Endothelial cell of umbilical vein (primary cell): Measurements from ENCODE around the gene RPS24. TPM values are rescaled to one million over a fixed set of nuclear protein-coding genes. Genes with fewer than 3 reads are reported as not detected.

Experiments used
- BruUV-seq: library from RNA; stranded (reverse); fragments of 400-500 nt; replicated peaks from 2 replicates; lab custom pipeline; 2021; lab: Mats Ljungman, UMichigan
- CTCF ChIA-PET: fragments of 300-600, 350-600 bp; sonication (Branson Sonifier 250); formaldehyde crosslinking; loops from one replicate; lab custom pipeline; 2021; ENCODE audit warnings: antibody characterized with exemption, inconsistent platforms; lab: Charles Lee
- POLR2A ChIA-PET: fragments of 300-600, 350-600 bp; sonication (Branson Sonifier 250); formaldehyde crosslinking; loops from one replicate; lab custom pipeline; 2021; ENCODE audit warnings: antibody characterized with exemption, inconsistent platforms; lab: Charles Lee
- DNase-seq: peaks from one replicate; pipeline ENCODE4 v3.0.0-alpha.2; 2011; ENCODE audit warnings: low read depth, low spot score
- FAIRE-seq: peaks from 2 replicates; lab custom pipeline; 2011; peaks lifted over from hg19 to GRCh38; lab: Jason Lieb, UNC
- H2AFZ ChIP-seq: 2 replicates; pipeline ENCODE4 v1.6.0; 2012; ENCODE audit warnings: low read depth, low read length, control low read depth, inconsistent platforms
- H3K27ac ChIP-seq: 2 replicates; pipeline ENCODE4 v1.5.1; 2011; ENCODE audit warnings: low read depth, mild to moderate bottlenecking, control low read depth, low read length, moderate library complexity; ENCODE audit not compliant: insufficient read depth
- H3K27me3 ChIP-seq, 2 experiments: 2 replicates each; pipeline versions ENCODE4 v1.6.0 to v1.6.1; 2011; ENCODE audit warnings: low read length in 2 of 2, mixed read lengths in 1 of 2; ENCODE audit not compliant: control insufficient read depth in 2 of 2, insufficient read depth in 2 of 2
- H3K36me3 ChIP-seq, 2 experiments: 2 replicates in 1 of 2; 3 replicates in 1 of 2; pipeline ENCODE4 v1.5.1; 2011; ENCODE audit warnings: low read length in 2 of 2, mild to moderate bottlenecking in 1 of 2, moderate library complexity in 1 of 2; ENCODE audit not compliant: control insufficient read depth in 2 of 2, insufficient read depth in 2 of 2; ENCODE audit errors: extremely low read depth in 1 of 2
- H3K4me1 ChIP-seq: 3 replicates; pipeline ENCODE4 v1.5.1; 2011; ENCODE audit warnings: mild to moderate bottlenecking, low read length; ENCODE audit not compliant: control insufficient read depth, insufficient read depth; ENCODE audit errors: extremely low read depth
- H3K4me2 ChIP-seq: 2 replicates; pipeline ENCODE4 v1.6.1; 2011; ENCODE audit warnings: low read length, control low read depth, mixed read lengths; ENCODE audit not compliant: insufficient read depth
- H3K4me3 ChIP-seq, 3 experiments: fragments of 200-600 bp in 1 of 3; sonication (generic), shearing (Covaris generic) in 1 of 3; replicated peaks in 1 of 3; 2 replicates each; pipeline ENCODE4 v1.5.1; 2011 to 2016; ENCODE audit warnings: control low read depth in 3 of 3, low read length in 3 of 3, mild to moderate bottlenecking in 2 of 3, inconsistent platforms in 1 of 3, low read depth in 1 of 3, moderate library complexity in 1 of 3; ENCODE audit not compliant: insufficient read depth in 1 of 3
- H3K79me2 ChIP-seq: 2 replicates; pipeline ENCODE4 v1.6.0; 2012; ENCODE audit warnings: low read length, inconsistent platforms; ENCODE audit not compliant: control insufficient read depth, insufficient read depth
- H3K9ac ChIP-seq: replicated peaks from 2 replicates; pipeline ENCODE3; 2011; ENCODE audit warnings: low read length, control low read depth; ENCODE audit not compliant: insufficient read depth; ENCODE audit errors: extremely low read depth
- H3K9me1 ChIP-seq: replicated peaks from 3 replicates; pipeline ENCODE4 v1.6.0; 2011; ENCODE audit warnings: mild to moderate bottlenecking, low read length; ENCODE audit not compliant: control insufficient read depth, insufficient read depth; ENCODE audit errors: extremely low read depth
- H3K9me3 ChIP-seq: replicated peaks from 2 replicates; pipeline ENCODE4 v1.5.1; 2012; ENCODE audit warnings: low read length, inconsistent platforms; ENCODE audit not compliant: control insufficient read depth, insufficient read depth
- H4K20me1 ChIP-seq: replicated peaks from 2 replicates; pipeline ENCODE3; 2011; ENCODE audit warnings: mild to moderate bottlenecking, low read length; ENCODE audit not compliant: control insufficient read depth, insufficient read depth; ENCODE audit errors: extremely low read depth
- EZH2 ChIP-seq: IDR thresholded peaks from 2 replicates; pipeline ENCODE4 v1.6.1; 2012; ENCODE audit warnings: borderline replicate concordance, low read depth, mild to moderate bottlenecking, moderate library complexity, low read length, inconsistent platforms; ENCODE audit not compliant: severe bottlenecking
- FOS ChIP-seq: IDR thresholded peaks from 2 replicates; pipeline ENCODE4 v1.6.1; 2011; ENCODE audit warnings: mild to moderate bottlenecking, low read length, moderate library complexity, borderline replicate concordance; ENCODE audit not compliant: insufficient read depth
- GATA2 ChIP-seq: IDR thresholded peaks from 2 replicates; pipeline ENCODE4 v1.7.0; 2011; ENCODE audit warnings: low read depth, mild to moderate bottlenecking, moderate library complexity, mixed read lengths, low read length; ENCODE audit not compliant: insufficient read length, insufficient read depth
- JUN ChIP-seq: IDR thresholded peaks from 2 replicates; pipeline ENCODE4 v1.6.1; 2011; ENCODE audit warnings: borderline replicate concordance, low read depth; ENCODE audit not compliant: insufficient read length, insufficient read depth
- MYC ChIP-seq: IDR thresholded peaks from one replicate; pipeline ENCODE4 v1.6.1; 2011; ENCODE audit warnings: mild to moderate bottlenecking, low read depth, low read length
- POLR2A ChIP-seq: IDR thresholded peaks from 2 replicates; pipeline ENCODE4 v1.6.1; 2012; ENCODE audit warnings: low read depth, mild to moderate bottlenecking, control low read depth, low read length
- POLR2AphosphoS5 ChIP-seq: IDR thresholded peaks from 2 replicates; pipeline ENCODE4 v1.6.1; 2012; ENCODE audit warnings: low read depth, mild to moderate bottlenecking, control low read depth, low read length, moderate library complexity; ENCODE audit not compliant: insufficient read depth
- dilution Hi-C: fragments of 300-500 bp; cut with MboI; formaldehyde crosslinking; loops from one replicate; pipeline ENCODE4 v1.15.0; 2019; ENCODE audit warnings: low sequenced_read_pairs; ENCODE audit not compliant: extremely low pct_ligation_motif_present
- intact Hi-C: fragments of 100-400 bp; cut with micrococcal nuclease; formaldehyde crosslinking; loops from one replicate; pipeline ENCODE4 v1.10.0; 2022
- polyA plus RNA-seq, 4 experiments: library from polyadenylated mRNA; depleted of rRNA in 3 of 4; stranded (reverse) in 3 of 4; unstranded in 1 of 4; fragments of >200 nt; gene quantifications; 2 replicates each; pipeline versions ENCODE4 v1.2.1 to v1.2.3, GENCODE V29; 2011 to 2012; ENCODE audit warnings: missing spikeins in 1 of 4
- total RNA-seq: library from RNA; stranded (reverse); gene quantifications from 2 replicates; pipeline ENCODE4 v1.2.3, GENCODE V29; 2021
- TF ChIP-seq, protein P1 (sequence below), 2 donors: IDR thresholded peaks; 1 replicate in 1 of 2; 2 replicates in 1 of 2; pipeline ENCODE4 v1.5.1; 2011; ENCODE audit warnings: low read length in 2 of 2, mild to moderate bottlenecking in 2 of 2, moderate library complexity in 2 of 2, control low read depth in 1 of 2, inconsistent platforms in 1 of 2, low read depth in 1 of 2; ENCODE audit not compliant: insufficient read depth in 1 of 2; ENCODE audit errors: extremely low read depth in 1 of 2
- TF ChIP-seq, protein P2 (sequence below): IDR thresholded peaks from 2 replicates; pipeline ENCODE4 v1.6.1; 2011; ENCODE audit not compliant: insufficient read depth, insufficient read length

RPS24 gene
- total and polyA plus RNA-seq, 2 donors (not counting 3 experiments of a cell fraction or from before 2014, with no cell fraction given) = 1,446 to 2,326 TPM

DNA sequence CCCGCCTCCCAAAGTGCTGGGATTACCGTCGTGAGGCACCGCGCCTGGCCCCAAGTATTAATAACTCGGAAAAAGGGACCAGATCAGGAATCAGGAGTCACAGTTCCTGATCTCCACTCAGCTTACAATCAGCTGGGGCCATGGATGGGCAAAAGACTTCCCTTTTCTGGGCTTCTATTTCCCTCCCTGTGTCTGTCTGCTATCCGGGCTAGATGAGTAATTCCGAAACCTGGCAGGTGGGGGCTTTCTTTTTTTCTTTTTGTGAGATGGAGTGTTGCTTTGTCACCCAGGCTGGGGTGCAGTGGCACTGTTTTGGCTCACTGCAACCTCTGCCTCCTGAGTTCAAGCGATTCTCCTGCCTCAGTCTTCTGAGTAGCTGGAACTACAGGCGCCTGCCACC, 11.6 kb downstream of the RPS24 start:
- Histone ChIP-seq H3K27ac (no peak overlapping the region), H3K36me3 (peaks cover 11 to 12% of the 10 kb centered on the region in 2 experiments), H3K27me3 (no peaks in the 10 kb centered on the region), H3K4me3 (no peak overlapping the region), H4K20me1 (peaks cover 9% of the 10 kb centered on the region), H2AFZ (no peak overlapping the region), H3K9me3 (no peaks in the 10 kb centered on the region), H3K4me2 (no peak overlapping the region), H3K4me1 (peaks cover 13% of the 10 kb centered on the region), H3K9me1 (no peaks in the 10 kb centered on the region), H3K9ac (no peak overlapping the region), H3K79me2 (peaks cover 13% of the 10 kb centered on the region)
- ChIA-PET CTCF (interaction anchor here (1.0 to 3.4 kb wide), 4 partner anchors 8 to 1150 kb away, joined by 3 to 52 read pairs (median 11); no protein-coding TSS in a partner anchor), POLR2A (no interaction called here)
- intact Hi-C loops = loop anchor here (5.0 kb wide), 4 partner anchors 122 to 1022 kb away; partner anchors contain the start of gene ZMIZ1
- DNase-seq (no peak), FAIRE-seq (no peak)
- TF ChIP-seq, protein P1, sequence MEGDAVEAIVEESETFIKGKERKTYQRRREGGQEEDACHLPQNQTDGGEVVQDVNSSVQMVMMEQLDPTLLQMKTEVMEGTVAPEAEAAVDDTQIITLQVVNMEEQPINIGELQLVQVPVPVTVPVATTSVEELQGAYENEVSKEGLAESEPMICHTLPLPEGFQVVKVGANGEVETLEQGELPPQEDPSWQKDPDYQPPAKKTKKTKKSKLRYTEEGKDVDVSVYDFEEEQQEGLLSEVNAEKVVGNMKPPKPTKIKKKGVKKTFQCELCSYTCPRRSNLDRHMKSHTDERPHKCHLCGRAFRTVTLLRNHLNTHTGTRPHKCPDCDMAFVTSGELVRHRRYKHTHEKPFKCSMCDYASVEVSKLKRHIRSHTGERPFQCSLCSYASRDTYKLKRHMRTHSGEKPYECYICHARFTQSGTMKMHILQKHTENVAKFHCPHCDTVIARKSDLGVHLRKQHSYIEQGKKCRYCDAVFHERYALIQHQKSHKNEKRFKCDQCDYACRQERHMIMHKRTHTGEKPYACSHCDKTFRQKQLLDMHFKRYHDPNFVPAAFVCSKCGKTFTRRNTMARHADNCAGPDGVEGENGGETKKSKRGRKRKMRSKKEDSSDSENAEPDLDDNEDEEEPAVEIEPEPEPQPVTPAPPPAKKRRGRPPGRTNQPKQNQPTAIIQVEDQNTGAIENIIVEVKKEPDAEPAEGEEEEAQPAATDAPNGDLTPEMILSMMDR (IDR thresholded peaks at IDR 0.05; ENCODE audit: extremely low read depth in 1 of 2, insufficient read depth in 1 of 2, low read depth in 1 of 2, low read length in 2 of 2) = no peak
- TF ChIP-seq JUN (no peak), POLR2A (no peak), POLR2AphosphoS5 (no peak), MYC (no peak), EZH2 (no peak), GATA2 (no peak), FOS (no peak)
- TF ChIP-seq, protein P2, sequence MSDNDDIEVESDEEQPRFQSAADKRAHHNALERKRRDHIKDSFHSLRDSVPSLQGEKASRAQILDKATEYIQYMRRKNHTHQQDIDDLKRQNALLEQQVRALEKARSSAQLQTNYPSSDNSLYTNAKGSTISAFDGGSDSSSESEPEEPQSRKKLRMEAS = no peak
- BruUV-seq = no TSS peak
- dilution Hi-C loops = no loop called here
